HCT116 (cell line): ENCODE measurements around the gene DDA1. TPM values are rescaled to one million over a fixed set of nuclear protein-coding genes. Genes with fewer than 3 reads are reported as not detected.
A peak's percentile ranks its signal among the peaks of the same experiment; 100 is the strongest.

Source experiments
- ATAC-seq: fragments of 200-7000 bp; cut with Tn5 transposase; 2 replicates; pipeline ENCODE4 v1.9.1; 2020; ENCODE audit warnings: mild to moderate bottlenecking, moderate library complexity
- BruUV-seq: library from RNA; stranded (reverse); fragments of 400-500 nt; replicated peaks from 2 replicates; lab custom pipeline; 2021; lab: Mats Ljungman, UMichigan
- CTCF ChIA-PET: fragments of 300-600 bp; sonication (Branson Sonifier 250); formaldehyde crosslinking; loops from one replicate; lab custom pipeline; 2021; ENCODE audit warnings: antibody characterized with exemption; lab: Charles Lee
- POLR2A ChIA-PET: fragments of 300-600, 350-600 bp; sonication (Branson Sonifier 250); formaldehyde crosslinking; loops from one replicate; lab custom pipeline; 2021; ENCODE audit warnings: antibody characterized with exemption; lab: Charles Lee
- RAD21 ChIA-PET, 2 experiments: fragments of 300-600 bp; sonication (Branson Sonifier 250); formaldehyde crosslinking; loops; one replicate each; lab custom pipeline; 2023; ENCODE audit warnings: low total read pairs in 2 of 2; ENCODE audit not compliant: uncharacterized antibody in 2 of 2, unreplicated experiment in 2 of 2, low non-redundant PET in 1 of 2; lab: Charles Lee
- DNase-seq: peaks from one replicate; pipeline ENCODE4 v3.0.0-alpha.2; 2010; ENCODE audit warnings: low read depth, low spot score
- H2AFZ ChIP-seq: fragments of 200-600 bp; shearing (Covaris generic), sonication (generic); 2 replicates; pipeline ENCODE4 v1.6.1; 2017; ENCODE audit warnings: low read depth, mixed run types, mixed read lengths, antibody characterized with exemption, low read length; ENCODE audit not compliant: poor library complexity, severe bottlenecking
- H3K27ac ChIP-seq: 2 replicates; pipeline ENCODE4 v1.5.1; 2012; ENCODE audit warnings: low read depth, low read length
- H3K27me3 ChIP-seq: fragments of 200-600 bp; sonication (generic); 2 replicates; pipeline ENCODE4 v1.6.1; 2016; ENCODE audit warnings: mixed run types, low read length, mixed read lengths; ENCODE audit not compliant: insufficient read depth
- H3K36me3 ChIP-seq, 2 experiments: fragments of 200-500 bp in 1 of 2; fragments of 200-600 bp in 1 of 2; sonication (Bioruptor generic) in 1 of 2; sonication (generic) in 1 of 2; 2 replicates each; pipeline versions ENCODE4 v1.5.1 to v1.6.1; 2014 to 2016; ENCODE audit warnings: low read length in 2 of 2, inconsistent platforms in 1 of 2, mixed read lengths in 1 of 2, mixed run types in 1 of 2; ENCODE audit not compliant: insufficient read depth in 2 of 2, control insufficient read depth in 1 of 2
- H3K4me1 ChIP-seq, 2 experiments: fragments of 200-600 bp in 1 of 2; sonication (generic) in 1 of 2; 2 replicates each; pipeline versions ENCODE4 v1.5.1 to v1.6.1; 2012 to 2017; ENCODE audit warnings: low read length in 2 of 2, inconsistent platforms in 1 of 2, mild to moderate bottlenecking in 1 of 2, mixed read lengths in 1 of 2, mixed run types in 1 of 2, moderate library complexity in 1 of 2; ENCODE audit not compliant: insufficient read depth in 2 of 2, control insufficient read depth in 1 of 2
- H3K4me2 ChIP-seq: fragments of 200-600 bp; sonication (generic); 2 replicates; pipeline ENCODE4 v1.6.1; 2017; ENCODE audit warnings: mixed run types, low read length, mixed read lengths
- H3K4me3 ChIP-seq, 2 experiments: fragments of 200-600 bp in 1 of 2; sonication (generic) in 1 of 2; replicated peaks in 1 of 2; 2 replicates each; pipeline ENCODE4 v1.5.1; 2011 to 2016; ENCODE audit warnings: low read length in 2 of 2, control low read depth in 1 of 2, low read depth in 1 of 2, mild to moderate bottlenecking in 1 of 2, mixed read lengths in 1 of 2, mixed run types in 1 of 2
- H3K79me2 ChIP-seq: fragments of 200-600 bp; sonication (generic); 2 replicates; pipeline ENCODE4 v1.6.1; 2017; ENCODE audit warnings: mild to moderate bottlenecking, mixed run types, low read length, moderate library complexity, mixed read lengths; ENCODE audit not compliant: insufficient read depth
- H3K9ac ChIP-seq: fragments of 200-600 bp; sonication (generic); 2 replicates; pipeline ENCODE4 v1.6.1; 2016; ENCODE audit warnings: low read length, mixed read lengths
- H3K9me2 ChIP-seq: fragments of 200-600 bp; sonication (generic), shearing (Covaris generic); 2 replicates; pipeline ENCODE4 v1.6.1; 2017; ENCODE audit warnings: mixed run types, mild to moderate bottlenecking, moderate library complexity; ENCODE audit not compliant: insufficient read depth
- H3K9me3 ChIP-seq, 2 experiments: fragments of 200-500 bp in 1 of 2; fragments of 200-600 bp in 1 of 2; sonication (Bioruptor generic) in 1 of 2; sonication (generic) in 1 of 2; 2 replicates each; pipeline ENCODE4 v1.6.1; 2014 to 2017; ENCODE audit warnings: low read length in 2 of 2, mixed read lengths in 2 of 2, inconsistent platforms in 1 of 2, low read depth in 1 of 2, mild to moderate bottlenecking in 1 of 2, mixed run types in 1 of 2, moderate library complexity in 1 of 2; ENCODE audit not compliant: control insufficient read depth in 1 of 2, insufficient read depth in 1 of 2
- H4K20me1 ChIP-seq: fragments of 200-600 bp; sonication (generic), shearing (Covaris generic); 2 replicates; pipeline ENCODE4 v1.6.1; 2017; ENCODE audit warnings: mixed run types, mild to moderate bottlenecking, moderate library complexity; ENCODE audit not compliant: insufficient read depth
- CBX3 ChIP-seq: IDR thresholded peaks from 2 replicates; pipeline ENCODE4 v1.6.1; 2012; ENCODE audit warnings: low read depth
- CEBPB ChIP-seq: IDR thresholded peaks from 2 replicates; pipeline ENCODE4 v1.6.1; 2012; ENCODE audit warnings: low read depth
- CTCF ChIP-seq, 3 experiments: fragments of 200-600 bp in 1 of 3; sonication (generic) in 1 of 3; IDR thresholded peaks in 2 of 3; conservative IDR thresholded peaks in 1 of 3; 2 replicates each; pipeline ENCODE4 v1.5.1; 2012 to 2017; ENCODE audit warnings: low read depth in 2 of 3, low read length in 2 of 3, antibody characterized with exemption in 1 of 3, borderline replicate concordance in 1 of 3, control low read depth in 1 of 3, mild to moderate bottlenecking in 1 of 3, mixed read lengths in 1 of 3, mixed run types in 1 of 3, moderate library complexity in 1 of 3; ENCODE audit not compliant: insufficient read depth in 1 of 3
- ELF1 ChIP-seq: IDR thresholded peaks from 2 replicates; pipeline ENCODE4 v1.6.1; 2012; ENCODE audit warnings: low read depth, borderline replicate concordance
- POLR2A ChIP-seq: IDR thresholded peaks from 2 replicates; pipeline ENCODE4 v1.7.0; 2011; ENCODE audit warnings: borderline replicate concordance; ENCODE audit not compliant: insufficient read depth, insufficient read length; ENCODE audit errors: extremely low read depth
- POLR2AphosphoS5 ChIP-seq: IDR thresholded peaks from 2 replicates; pipeline ENCODE4 v1.6.1; 2011; ENCODE audit warnings: mild to moderate bottlenecking, low read depth, low read length, moderate library complexity
- SIN3A ChIP-seq: IDR thresholded peaks from 2 replicates; pipeline ENCODE4 v1.6.1; 2012; ENCODE audit warnings: low read depth
- TCF7L2 ChIP-seq: IDR thresholded peaks from 2 replicates; pipeline ENCODE4 v1.7.0; 2011; ENCODE audit warnings: borderline replicate concordance, inconsistent platforms; ENCODE audit not compliant: insufficient read depth, insufficient read length; ENCODE audit errors: extremely low read depth
- ZFX ChIP-seq: fragments of 450-650 bp; IDR thresholded peaks from 2 replicates; pipeline ENCODE4 v1.6.1; 2017
- intact Hi-C: fragments of 100-400 bp; cut with micrococcal nuclease; formaldehyde crosslinking; loops from 2 replicates; pipeline ENCODE4 v1.10.0; 2022
- total RNA-seq: library from RNA; stranded (reverse); gene quantifications from one replicate; pipeline ENCODE4 v1.2.1, GENCODE V29; 2021; ENCODE audit not compliant: unreplicated experiment

DDA1 gene
- total RNA-seq, 1 experiment from 2014 or later = 68.6 TPM

GRCh38 chr19:17309198-17309964, at the start of gene DDA1 (continued):
- TF ChIP-seq CTCF (IDR thresholded peaks at IDR 0.05 in 2 of 3, conservative IDR thresholded peaks at IDR 0.05 in 1 of 3; ENCODE audit: borderline replicate concordance in 1 of 3, insufficient read depth in 1 of 3, low read depth in 2 of 3, low read length in 2 of 3) (no peak), ZFX (peak; percentile 27; the same call in 1 of the 2 replicates), CEBPB (no peak), ELF1 (no peak; the same call in 1 of the 2 replicates), POLR2AphosphoS5 (peak; percentile 63), SIN3A (no peak), CBX3 (no peak), TCF7L2 (peak; percentile 45)

GRCh38 chr19:17259934-17260333, 49.4 kb upstream of the DDA1 start:
- no peak overlapping the region for H3K4me3 ChIP-seq
- H3K9ac ChIP-seq = no peak overlapping the region
- intact Hi-C loops = no loop called here
- H3K4me2 ChIP-seq = no peak overlapping the region
- ChIA-PET POLR2A (interaction anchor here (1.1 to 1.3 kb wide), 2 partner anchors 24 to 49 kb away, joined by 3 to 4 read pairs; partner anchors contain the start of gene DDA1), CTCF (interaction anchor here (0.8 to 1.9 kb wide), 4 partner anchors 10 to 49 kb away, joined by 3 to 8 read pairs (median 6); partner anchors contain the start of genes DDA1 and MRPL34), RAD21 (no interaction called here)
- no peaks in the 10 kb centered on the region for H3K36me3 ChIP-seq
- no peaks in the 10 kb centered on the region for H4K20me1 ChIP-seq
- H3K79me2 ChIP-seq = no peaks in the 10 kb centered on the region
- no peak overlapping the region for H3K27ac ChIP-seq
- no TSS peak for BruUV-seq
- no peak overlapping the region for H2AFZ ChIP-seq
- H3K4me1 ChIP-seq = peaks cover 0 to 9% of the 10 kb centered on the region in 2 experiments; a peak in 3 of 4 replicates
- no peaks in the 10 kb centered on the region for H3K9me3 ChIP-seq
- no peak for DNase-seq
- H3K27me3 ChIP-seq = no peaks in the 10 kb centered on the region
- no peak for ATAC-seq
- no peaks in the 10 kb centered on the region for H3K9me2 ChIP-seq
- no peak for TF ChIP-seq POLR2A
- no peak for TF ChIP-seq TCF7L2
